Stomach (tissue), 9 donors: ENCODE measurements around the gene ZDHHC9. TPM values are rescaled to one million over a fixed set of nuclear protein-coding genes. Genes with fewer than 3 reads are reported as not detected.

ENCODE experiments used
- DNase-seq, 2 donors: peaks; one replicate each; pipeline versions ENCODE4 v3.0.0 to v3.0.0-alpha.2; 2013 to 2019
- H3K27ac ChIP-seq, 5 donors: fragments of 200-600 bp in 4 of 5; sonication (generic) in 4 of 5; one replicate each; pipeline ENCODE4 v1.5.1; 2013 to 2019; ENCODE audit warnings: mild to moderate bottlenecking in 1 of 5, moderate library complexity in 1 of 5
- H3K27me3 ChIP-seq, 3 donors: fragments of 200-600 bp; sonication (generic); one replicate each; pipeline ENCODE4 v1.5.1; 2017 to 2019; ENCODE audit warnings: mixed run types in 1 of 3
- H3K36me3 ChIP-seq, 4 donors: fragments of 200-600 bp; sonication (generic); 1 replicate in 3 of 4; 2 replicates in 1 of 4; pipeline ENCODE4 v1.5.1; 2016 to 2019
- H3K4me1 ChIP-seq, 4 donors: fragments of 200-600 bp; sonication (generic); one replicate each; pipeline ENCODE4 v1.5.1; 2016 to 2019
- H3K4me3 ChIP-seq, 4 donors: fragments of 200-600 bp; sonication (generic) in 3 of 4; one replicate each; pipeline ENCODE4 v1.5.1; 2016 to 2019; ENCODE audit warnings: mild to moderate bottlenecking in 1 of 4
- H3K9me3 ChIP-seq, 4 donors: fragments of 200-600 bp; sonication (generic); one replicate each; pipeline ENCODE4 v1.5.1; 2016 to 2019
- CTCF ChIP-seq, 7 experiments: fragments of 450-650 bp in 4 of 7; fragments of 200-600 bp in 3 of 7; sonication (generic) in 3 of 7; IDR thresholded peaks; one replicate each; pipeline ENCODE4 v1.5.1; 2016 to 2019; ENCODE audit warnings: antibody characterized with exemption in 7 of 7, control low read depth in 2 of 7, mild to moderate bottlenecking in 1 of 7
- EP300 ChIP-seq: sonication (generic); formaldehyde crosslinking; IDR thresholded peaks from one replicate; pipeline ENCODE4 v1.6.1; 2017; ENCODE audit warnings: antibody characterized with exemption
- POLR2A ChIP-seq, 4 donors: fragments of 450-650 bp; IDR thresholded peaks; one replicate each; pipeline ENCODE4 v1.6.1; 2016; ENCODE audit warnings: antibody characterized with exemption in 4 of 4, control low read depth in 2 of 4, mild to moderate bottlenecking in 1 of 4, moderate library complexity in 1 of 4
- POLR2AphosphoS5 ChIP-seq, 3 donors: sonication (generic); formaldehyde crosslinking; IDR thresholded peaks; one replicate each; pipeline ENCODE4 v1.6.1; 2016; ENCODE audit warnings: antibody characterized with exemption in 3 of 3
- WGBS, 5 donors: extraction: QIAGEN DNeasy Blood & Tissue Kit in 3 of 5; methylation state at CpG; one replicate each; pipeline versions ENCODE4 v1.1.5 to v1.1.7; 2013 to 2018; 5-methylcytosine and 5-hydroxymethylcytosine counted together
- intact Hi-C: fragments of 100-400 bp; cut with DNase I; formaldehyde crosslinking; loops from one replicate; pipeline ENCODE4 v1.15.1; 2023; ENCODE audit warnings: low total_unique reads
- polyA plus RNA-seq, 3 donors: library from polyadenylated mRNA; stranded (reverse); fragments of 200-250 nt; gene quantifications; one replicate each; pipeline ENCODE4 v1.2.3, GENCODE V29; 2013
- total RNA-seq, 5 donors: library from RNA; depleted of rRNA; stranded (reverse); fragments of >200 nt; gene quantifications; one replicate each; pipeline versions ENCODE4 v1.1.0 to v1.2.3, GENCODE V29; 2014 to 2016
- donor health status: healthy with polysubstance abuse.
- donor health status: Bipolar disorder and iron deficiency.
- donor health status: healthy.

Gene ZDHHC9
- total and polyA plus RNA-seq, 8 donors = 8.1 to 30.1 (median 17.4) TPM; not detected in 1

GRCh38 chrX:129792586-129793291 lies 50.9 kb downstream of the ZDHHC9 start:
- Histone ChIP-seq H3K36me3 (peaks cover 0 to 16% (median 3%) of the 10 kb centered on the region in 4 donors), H3K4me1 (no peaks in the 10 kb centered on the region), H3K9me3 (no peaks in the 10 kb centered on the region), H3K27me3 (no peaks in the 10 kb centered on the region), H3K27ac (no peak overlapping the region), H3K4me3 (no peak overlapping the region)
- TF ChIP-seq EP300 (no peak), POLR2A (IDR thresholded peaks at IDR 0.05) (no peak), CTCF (IDR thresholded peaks at IDR 0.05) (no peak), POLR2AphosphoS5 (IDR thresholded peaks at IDR 0.05) (no peak)
- WGBS, 5 donors = 88 to 97% (median 95%) methylated on average over 8 to 18 of the region's 18 CpGs
- intact Hi-C loops = no loop called here
- no peak for DNase-seq

- Histone ChIP-seq H3K36me3 (peaks cover 0 to 13% (median 3%) of the 10 kb centered on the region in 4 donors), H3K27ac (no peak overlapping the region), H3K9me3 (no peaks in the 10 kb centered on the region), H3K4me1 (no peaks in the 10 kb centered on the region), H3K4me3 (no peak overlapping the region), H3K27me3 (no peaks in the 10 kb centered on the region)
- WGBS, 5 donors = 71 to 95% (median 76%) methylated on average over 6 to 11 of the region's 11 CpGs
- no peak for DNase-seq
- TF ChIP-seq CTCF (IDR thresholded peaks at IDR 0.05) (no peak), EP300 (no peak), POLR2AphosphoS5 (IDR thresholded peaks at IDR 0.05) (no peak), POLR2A (IDR thresholded peaks at IDR 0.05) (no peak)
- intact Hi-C loops = no loop called here
Observed at GRCh38 chrX:129791961-129792570, 51.6 kb downstream of the ZDHHC9 start.

GRCh38 chrX:129791336-129791735 lies 52.4 kb downstream of the ZDHHC9 start:
- 76 to 92% (median 81%) methylated on average over 5 to 8 of the region's 8 CpGs for WGBS, 5 donors
- Histone ChIP-seq H3K36me3 (peaks cover 0 to 13% (median 3%) of the 10 kb centered on the region in 4 donors), H3K4me3 (no peak overlapping the region), H3K27me3 (no peaks in the 10 kb centered on the region), H3K27ac (no peak overlapping the region), H3K4me1 (no peaks in the 10 kb centered on the region), H3K9me3 (no peaks in the 10 kb centered on the region)
- DNase-seq = no peak
- TF ChIP-seq POLR2A (IDR thresholded peaks at IDR 0.05) = no peak
- TF ChIP-seq EP300 = no peak
- no peak for TF ChIP-seq POLR2AphosphoS5 (IDR thresholded peaks at IDR 0.05)
- TF ChIP-seq CTCF (IDR thresholded peaks at IDR 0.05) = no peak
- intact Hi-C loops = no loop called here

GRCh38 chrX:129790808-129791207 lies 52.9 kb downstream of the ZDHHC9 start:
- no peak overlapping the region for H3K4me3 ChIP-seq
- intact Hi-C loops = no loop called here
- DNase-seq = no peak
- H3K27ac ChIP-seq = no peak overlapping the region
- 79 to 100% (median 93%) methylated on average over 2 to 9 of the region's 9 CpGs for WGBS, 5 donors
- H3K4me1 ChIP-seq = peaks cover 0 to 2% (median 0%) of the 10 kb centered on the region in 4 donors
- no peaks in the 10 kb centered on the region for H3K9me3 ChIP-seq
- H3K36me3 ChIP-seq = peaks cover 0 to 13% (median 3%) of the 10 kb centered on the region in 4 donors
- TF ChIP-seq CTCF (IDR thresholded peaks at IDR 0.05) (no peak), POLR2A (IDR thresholded peaks at IDR 0.05) (no peak), POLR2AphosphoS5 (IDR thresholded peaks at IDR 0.05) (no peak), EP300 (no peak)
- H3K27me3 ChIP-seq = peaks cover 0 to 1% (median 0%) of the 10 kb centered on the region in 3 donors
